ENCODE results near the gene COL9A3. TPM values are rescaled to one million over a fixed set of nuclear protein-coding genes. Genes with fewer than 3 reads are reported as not detected.
A peak's percentile ranks its signal among the peaks of the same experiment; 100 is the strongest.

The COL9A3 gene
- total and polyA plus RNA-seq, 8 donors, result 1.7 to 183 (median 9.5) TPM

- no peak for FAIRE-seq
- H3K36me3 ChIP-seq, result no peaks in the 10 kb centered on the region
- intact Hi-C loops (cut with DNase I), result no loop called here
- H3K4me3 ChIP-seq, result no peak overlapping the region
- no peak overlapping the region for H3K27ac ChIP-seq
- H3K27me3 ChIP-seq, result no peaks in the 10 kb centered on the region
- no peak for ATAC-seq
- TF ChIP-seq CTCF (IDR thresholded peaks at IDR 0.05), result no peak
- H3K4me1 ChIP-seq, result no peaks in the 10 kb centered on the region
- DNase-seq, result peak in 2 of 6 donors; percentile 17 to 52
- 77 to 88% methylated on average over 19 to 20 of the region's 20 CpGs for WGBS, 2 donors
- H3K9me3 ChIP-seq, result no peaks in the 10 kb centered on the region
Measured at GRCh38 chr20:62770111-62770910, 46.5 kb upstream of the COL9A3 start.

- H3K27me3 ChIP-seq, result no peaks in the 10 kb centered on the region
- TF ChIP-seq CTCF (IDR thresholded peaks at IDR 0.05), result no peak
- WGBS, 2 donors, result 54 to 64% methylated on average over 14 of the region's 14 CpGs
- H3K27ac ChIP-seq, result no peak overlapping the region
- FAIRE-seq (no peak), ATAC-seq (no peak), DNase-seq (peak in 2 of 6 donors; percentile 20 to 51)
- no peaks in the 10 kb centered on the region for H3K36me3 ChIP-seq
- intact Hi-C loops (cut with DNase I), result no loop called here
- no peak overlapping the region for H3K4me3 ChIP-seq
- no peaks in the 10 kb centered on the region for H3K4me1 ChIP-seq
- H3K9me3 ChIP-seq, result no peaks in the 10 kb centered on the region
Measured at GRCh38 chr20:62770916-62771315, 45.9 kb upstream of the COL9A3 start.

DNA sequence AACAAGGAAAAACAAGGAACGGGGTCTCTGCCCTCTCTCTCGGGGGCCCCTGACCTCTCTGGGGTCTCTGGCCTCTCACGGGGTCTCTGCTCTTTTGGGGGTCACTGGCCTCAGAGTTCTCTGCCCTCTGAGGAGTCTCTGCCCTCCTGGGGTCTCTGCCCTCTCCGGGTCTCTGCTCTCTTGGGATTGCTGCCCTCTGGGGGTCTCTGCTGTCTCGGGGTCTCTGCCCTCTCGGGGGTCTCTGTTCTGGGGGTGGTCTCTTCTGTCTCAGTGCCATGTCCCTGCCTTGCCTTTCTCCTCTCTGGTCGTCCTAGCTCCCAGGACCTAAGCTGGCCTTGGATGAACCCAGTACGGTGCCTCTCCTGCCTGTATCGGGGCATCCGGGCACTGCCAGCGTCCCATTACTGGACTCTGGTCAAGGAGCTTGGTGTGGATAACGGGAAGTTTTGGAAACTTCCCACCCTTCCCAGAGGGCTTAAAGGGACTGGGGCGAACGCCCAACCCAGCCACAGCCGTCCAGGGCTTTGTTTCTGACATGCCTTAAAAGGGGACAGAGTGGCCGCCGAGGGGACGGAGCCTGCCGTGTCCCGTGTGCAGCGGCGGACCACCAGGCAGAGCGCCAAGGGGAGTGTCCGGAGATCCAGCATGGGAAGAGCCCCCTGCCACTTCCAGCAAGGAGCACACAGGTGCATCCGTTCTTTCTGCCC lies 45.3 kb upstream of the COL9A3 start:
- FAIRE-seq, result no peak
- Histone ChIP-seq H3K9me3 (no peaks in the 10 kb centered on the region), H3K27ac (peak overlapping the region; percentile 55 to 81 (median 62)), H3K27me3 (no peaks in the 10 kb centered on the region), H3K4me1 (no peaks in the 10 kb centered on the region), H3K36me3 (no peaks in the 10 kb centered on the region), H3K4me3 (no peak overlapping the region)
- 42 to 53% methylated on average over 25 of the region's 25 CpGs for WGBS, 2 donors
- intact Hi-C loops (cut with DNase I), result no loop called here
- ATAC-seq, result no peak
- no peak for TF ChIP-seq CTCF (IDR thresholded peaks at IDR 0.05)
- peak in 2 of 6 donors; percentile 37 to 47 for DNase-seq

- DNase-seq, result peak in 2 of 6 donors; percentile 21 to 55
- Histone ChIP-seq H3K36me3 (no peaks in the 10 kb centered on the region), H3K27ac (peak overlapping the region; percentile 55 to 81 (median 62)), H3K4me1 (no peaks in the 10 kb centered on the region), H3K27me3 (no peaks in the 10 kb centered on the region), H3K9me3 (no peaks in the 10 kb centered on the region), H3K4me3 (no peak overlapping the region)
- TF ChIP-seq CTCF (IDR thresholded peaks at IDR 0.05), result no peak
- ATAC-seq, result no peak
- intact Hi-C loops (cut with DNase I), result no loop called here
- 51 to 61% methylated on average over 23 of the region's 23 CpGs for WGBS, 2 donors
- no peak for FAIRE-seq
Measured at GRCh38 chr20:62772103-62772611, 44.7 kb upstream of the COL9A3 start.

All from pancreas (tissue), 10 donors.